Peyer's patch (tissue), 4 donors: ENCODE data around the gene CA10.

Experiments used
- CTCF ChIP-seq, 6 experiments: fragments of 450-650 bp in 4 of 6; fragments of 200-600 bp in 2 of 6; sonication (generic) in 1 of 6; IDR thresholded peaks; one replicate each; pipeline ENCODE4 v1.5.1; 2017 to 2019; ENCODE audit warnings: antibody characterized with exemption in 6 of 6, mild to moderate bottlenecking in 3 of 6, moderate library complexity in 1 of 6
- POLR2A ChIP-seq, 2 donors: fragments of 450-650 bp; IDR thresholded peaks; one replicate each; pipeline ENCODE4 v1.5.1; 2017; ENCODE audit warnings: antibody characterized with exemption in 2 of 2, mild to moderate bottlenecking in 2 of 2, moderate library complexity in 2 of 2

GRCh38 chr17:51926448-51926847 lies 232.1 kb downstream of the CA10 start:
- TF ChIP-seq CTCF (IDR thresholded peaks at IDR 0.05) (no peak), POLR2A (IDR thresholded peaks at IDR 0.05) (no peak)
